MM.1S (cell line): ENCODE measurements around the gene KLF18.

ENCODE experiments used
- DNase-seq: peaks from one replicate; pipeline ENCODE4 v3.0.0-alpha.2; 2015
- H2AFZ ChIP-seq: fragments of 300-600 bp; sonication (generic); 2 replicates; pipeline ENCODE4 v1.6.0; 2016; ENCODE audit warnings: antibody characterized with exemption, low read length
- H3F3A ChIP-seq: fragments of 300-600 bp; sonication (generic); 2 replicates; pipeline ENCODE4 v1.6.1; 2016; ENCODE audit warnings: mild to moderate bottlenecking, antibody characterized with exemption, low read length, moderate library complexity, mixed read lengths; ENCODE audit not compliant: insufficient read depth
- H3K27ac ChIP-seq: fragments of 300-600 bp; sonication (generic); 2 replicates; pipeline ENCODE4 v1.5.1; 2016; ENCODE audit warnings: mild to moderate bottlenecking, low read length
- H3K27me3 ChIP-seq: fragments of 300-600 bp; sonication (generic); replicated peaks from 2 replicates; pipeline ENCODE4 v1.6.0; 2016; ENCODE audit warnings: low read length; ENCODE audit not compliant: insufficient read depth
- H3K36me3 ChIP-seq: fragments of 300-600 bp; sonication (generic); replicated peaks from 2 replicates; pipeline ENCODE4 v1.6.1; 2016; ENCODE audit warnings: mild to moderate bottlenecking, low read length, mixed read lengths; ENCODE audit not compliant: insufficient read depth
- H3K4me1 ChIP-seq: fragments of 300-600 bp; sonication (generic); 2 replicates; pipeline ENCODE4 v1.6.1; 2016; ENCODE audit warnings: low read length, mixed read lengths
- H3K4me2 ChIP-seq: fragments of 300-600 bp; sonication (generic); 2 replicates; pipeline ENCODE4 v1.6.0; 2016; ENCODE audit warnings: low read depth, low read length
- H3K4me3 ChIP-seq: fragments of 300-600 bp; sonication (generic); 2 replicates; pipeline ENCODE4 v1.5.1; 2016; ENCODE audit warnings: low read length, mixed read lengths
- H3K79me2 ChIP-seq: fragments of 300-600 bp; sonication (generic); 2 replicates; pipeline ENCODE4 v1.6.1; 2016; ENCODE audit warnings: mixed run types, low read length, mixed read lengths
- H3K9ac ChIP-seq: fragments of 300-600 bp; sonication (generic); 2 replicates; pipeline ENCODE4 v1.6.1; 2016; ENCODE audit warnings: low read length, mixed read lengths
- H3K9me2 ChIP-seq: fragments of 300-600 bp; sonication (generic); replicated peaks from 2 replicates; pipeline ENCODE4 v1.6.1; 2016; ENCODE audit warnings: mild to moderate bottlenecking, low read length, mixed read lengths; ENCODE audit not compliant: insufficient read depth
- H3K9me3 ChIP-seq: fragments of 300-600 bp; sonication (generic); replicated peaks from 2 replicates; pipeline ENCODE4 v1.6.1; 2016; ENCODE audit warnings: mild to moderate bottlenecking, low read length, mixed read lengths; ENCODE audit not compliant: insufficient read depth
- H4K20me1 ChIP-seq: fragments of 300-600 bp; sonication (generic); 2 replicates; pipeline ENCODE4 v1.6.1; 2016; ENCODE audit warnings: mild to moderate bottlenecking, low read length, moderate library complexity, mixed read lengths; ENCODE audit not compliant: insufficient read depth
- EZH2 ChIP-seq: fragments of 300-600 bp; sonication (generic); optimal IDR thresholded peaks from 2 replicates; pipeline ENCODE3; 2017; ENCODE audit warnings: low read depth, mild to moderate bottlenecking, antibody characterized with exemption, low read length, mixed read lengths
- EZH2phosphoT487 ChIP-seq: fragments of 300-600 bp; sonication (generic); IDR thresholded peaks from 2 replicates; pipeline ENCODE4 v1.6.1; 2018; ENCODE audit warnings: antibody characterized with exemption, low read length
- TF ChIP-seq, protein P1 (sequence below): fragments of 300-600 bp; sonication (generic); IDR thresholded peaks from 2 replicates; pipeline ENCODE4 v1.5.1; 2016; ENCODE audit warnings: antibody characterized with exemption, low read length, mixed read lengths

Gene KLF18

DNA sequence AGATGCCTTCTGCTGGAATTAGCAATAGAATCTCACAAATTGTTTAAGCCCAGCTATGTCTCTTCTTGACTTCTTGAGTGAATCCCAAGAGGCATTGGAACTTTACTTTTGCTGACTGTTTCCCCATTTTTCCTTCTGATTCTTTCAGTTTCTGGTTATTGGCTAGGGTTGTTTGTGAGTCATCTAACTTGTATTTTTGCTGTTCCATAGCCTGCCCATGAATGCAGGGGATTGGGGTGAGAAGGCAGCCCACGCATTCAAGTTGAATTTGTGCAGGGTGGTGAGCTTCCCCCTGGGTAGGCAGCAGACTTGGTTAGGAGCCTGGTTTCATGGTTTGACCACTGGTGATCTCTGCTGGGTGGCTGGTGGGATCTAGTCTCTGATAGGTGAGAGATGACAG is 33.2 kb downstream of the KLF18 start:
- Histone ChIP-seq H3K4me2 (no peak overlapping the region), H4K20me1 (no peaks in the 10 kb centered on the region), H2AFZ (no peak overlapping the region), H3K4me1 (no peaks in the 10 kb centered on the region), H3K9ac (no peak overlapping the region), H3K27ac (no peak overlapping the region), H3K9me2 (no peaks in the 10 kb centered on the region), H3K79me2 (no peaks in the 10 kb centered on the region), H3K4me3 (no peak overlapping the region), H3K36me3 (no peaks in the 10 kb centered on the region), H3F3A (no peaks in the 10 kb centered on the region), H3K27me3 (no peaks in the 10 kb centered on the region), H3K9me3 (no peaks in the 10 kb centered on the region)
- TF ChIP-seq EZH2phosphoT487 = no peak
- no peak for TF ChIP-seq EZH2
- DNase-seq = no peak

DNA sequence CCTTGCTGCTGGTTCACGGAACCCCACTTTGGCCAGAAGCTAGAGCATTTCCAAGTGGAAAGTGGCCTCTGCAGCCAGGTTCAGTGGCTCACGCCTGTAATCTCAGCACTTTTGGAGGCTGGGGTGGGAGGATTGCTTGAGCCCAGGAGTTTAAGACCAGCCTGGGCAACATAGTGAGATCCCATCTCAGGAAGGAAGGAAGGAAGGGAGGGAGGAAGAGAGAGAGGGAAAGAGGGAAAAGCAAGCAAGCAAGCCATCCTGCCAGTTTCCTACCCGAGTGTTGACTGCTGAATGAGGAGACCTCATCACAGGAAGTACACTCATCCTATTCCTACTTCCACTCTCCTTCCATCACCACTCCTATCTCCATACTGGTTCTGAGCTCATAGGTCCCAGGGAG is 35.6 kb downstream of the KLF18 start:
- DNase-seq = no peak
- Histone ChIP-seq H2AFZ (no peak overlapping the region), H3K27me3 (no peaks in the 10 kb centered on the region), H3K4me2 (no peak overlapping the region), H3F3A (no peaks in the 10 kb centered on the region), H4K20me1 (no peaks in the 10 kb centered on the region), H3K27ac (no peak overlapping the region), H3K9me2 (no peaks in the 10 kb centered on the region), H3K4me3 (no peak overlapping the region), H3K36me3 (no peaks in the 10 kb centered on the region), H3K9me3 (no peaks in the 10 kb centered on the region), H3K79me2 (no peaks in the 10 kb centered on the region), H3K9ac (no peak overlapping the region), H3K4me1 (no peaks in the 10 kb centered on the region)
- TF ChIP-seq EZH2 = no peak
- no peak for TF ChIP-seq EZH2phosphoT487
- TF ChIP-seq, protein P1, sequence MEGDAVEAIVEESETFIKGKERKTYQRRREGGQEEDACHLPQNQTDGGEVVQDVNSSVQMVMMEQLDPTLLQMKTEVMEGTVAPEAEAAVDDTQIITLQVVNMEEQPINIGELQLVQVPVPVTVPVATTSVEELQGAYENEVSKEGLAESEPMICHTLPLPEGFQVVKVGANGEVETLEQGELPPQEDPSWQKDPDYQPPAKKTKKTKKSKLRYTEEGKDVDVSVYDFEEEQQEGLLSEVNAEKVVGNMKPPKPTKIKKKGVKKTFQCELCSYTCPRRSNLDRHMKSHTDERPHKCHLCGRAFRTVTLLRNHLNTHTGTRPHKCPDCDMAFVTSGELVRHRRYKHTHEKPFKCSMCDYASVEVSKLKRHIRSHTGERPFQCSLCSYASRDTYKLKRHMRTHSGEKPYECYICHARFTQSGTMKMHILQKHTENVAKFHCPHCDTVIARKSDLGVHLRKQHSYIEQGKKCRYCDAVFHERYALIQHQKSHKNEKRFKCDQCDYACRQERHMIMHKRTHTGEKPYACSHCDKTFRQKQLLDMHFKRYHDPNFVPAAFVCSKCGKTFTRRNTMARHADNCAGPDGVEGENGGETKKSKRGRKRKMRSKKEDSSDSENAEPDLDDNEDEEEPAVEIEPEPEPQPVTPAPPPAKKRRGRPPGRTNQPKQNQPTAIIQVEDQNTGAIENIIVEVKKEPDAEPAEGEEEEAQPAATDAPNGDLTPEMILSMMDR = no peak

DNA sequence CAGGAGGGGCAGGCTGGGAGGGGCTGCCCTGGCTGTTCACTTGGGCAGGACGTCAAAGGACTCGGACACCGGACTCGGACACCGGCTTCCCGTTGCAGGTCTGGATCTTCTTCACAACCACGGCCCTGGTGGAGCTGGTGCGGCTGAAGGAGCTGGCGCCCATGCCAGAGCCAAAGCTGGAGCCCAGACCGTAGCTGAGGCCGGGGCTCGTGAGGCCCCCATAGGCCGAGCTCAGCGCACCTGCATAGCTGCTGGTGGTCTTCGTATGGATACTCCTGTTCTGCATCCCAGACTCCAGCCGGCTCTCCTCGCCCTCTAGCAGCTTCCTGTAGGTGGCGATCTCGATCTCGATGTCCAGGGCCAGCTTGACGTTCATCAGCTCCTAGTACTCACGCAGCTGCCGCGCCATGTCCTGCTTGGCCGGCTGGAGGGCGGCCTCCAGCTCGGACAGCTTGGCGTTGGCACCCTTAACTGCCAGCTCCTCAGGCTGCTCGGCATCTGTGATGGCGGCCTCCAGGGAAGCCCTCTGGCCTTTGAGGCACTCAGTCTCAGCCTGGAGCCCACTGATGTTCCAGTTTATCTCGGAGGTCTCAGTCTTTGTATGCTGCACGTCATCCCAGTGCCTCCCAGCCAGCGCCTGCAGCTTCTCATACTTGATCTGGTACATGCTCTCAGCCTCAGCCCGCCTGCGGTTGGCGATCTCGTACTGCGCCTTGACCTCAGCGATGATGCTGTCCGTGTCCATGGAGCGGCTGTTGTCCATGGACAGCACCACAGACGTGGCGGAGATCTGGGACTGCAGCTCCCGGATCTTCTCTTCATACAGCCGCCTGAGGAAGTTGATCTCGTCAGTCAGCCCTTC is 37.9 kb downstream of the KLF18 start:
- Histone ChIP-seq H3K4me2 (no peak overlapping the region), H3K27ac (no peak overlapping the region), H3K36me3 (no peaks in the 10 kb centered on the region), H4K20me1 (no peaks in the 10 kb centered on the region), H3F3A (no peaks in the 10 kb centered on the region), H3K9ac (no peak overlapping the region), H3K4me1 (no peaks in the 10 kb centered on the region), H3K9me2 (no peaks in the 10 kb centered on the region), H3K4me3 (no peak overlapping the region), H2AFZ (no peak overlapping the region), H3K27me3 (no peaks in the 10 kb centered on the region), H3K9me3 (no peaks in the 10 kb centered on the region), H3K79me2 (no peaks in the 10 kb centered on the region)
- DNase-seq = no peak
- TF ChIP-seq EZH2 (no peak), EZH2phosphoT487 (no peak)
- TF ChIP-seq, protein P1 = peak; percentile 17; the same call in 1 of the 2 replicates

DNA sequence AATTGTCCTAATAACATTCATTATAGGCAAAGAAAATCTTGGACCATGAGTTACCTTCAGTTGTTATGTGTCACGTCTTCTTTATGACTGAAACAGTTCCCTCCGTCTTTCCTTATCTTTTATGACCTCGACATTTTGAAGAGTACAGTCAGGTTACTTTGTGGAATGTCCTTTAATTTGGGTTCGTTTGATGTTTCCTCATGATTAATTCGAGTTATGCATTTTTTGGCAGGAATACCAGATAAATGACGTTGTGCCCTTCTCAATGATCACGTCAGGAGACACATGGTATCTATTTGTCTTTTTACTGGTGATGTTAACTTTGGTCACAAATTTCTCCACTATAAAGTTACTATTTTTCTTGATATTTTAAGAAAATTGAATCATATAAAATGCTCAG is 40.1 kb downstream of the KLF18 start:
- Histone ChIP-seq H3K27ac (no peak overlapping the region), H2AFZ (no peak overlapping the region)

More for the DNA sequence above, 40.1 kb downstream of the KLF18 start:
- Histone ChIP-seq H3K36me3 (no peaks in the 10 kb centered on the region), H3K4me2 (no peak overlapping the region), H3K9me3 (no peaks in the 10 kb centered on the region), H4K20me1 (no peaks in the 10 kb centered on the region), H3F3A (no peaks in the 10 kb centered on the region), H3K79me2 (no peaks in the 10 kb centered on the region), H3K9ac (no peak overlapping the region), H3K9me2 (no peaks in the 10 kb centered on the region), H3K4me1 (no peaks in the 10 kb centered on the region), H3K4me3 (no peak overlapping the region), H3K27me3 (no peaks in the 10 kb centered on the region)
- no peak for DNase-seq
- TF ChIP-seq EZH2 = no peak
- no peak for TF ChIP-seq EZH2phosphoT487
- TF ChIP-seq, protein P1 = no peak
